ACHN (cell line): Measurements from ENCODE around the gene OR2AE1.

ENCODE experiments used
- DNase-seq: peaks from one replicate; pipeline ENCODE4 v3.0.0-alpha.2; 2015
- in situ Hi-C: cut with HindIII; loops from 2 replicates; pipeline ENCODE4 v1.10.0; 2017; ENCODE audit warnings: low sequenced_read_pairs, low pct_ligation_motif_present, low pct_unique_long_range_greater_than_20kb

The OR2AE1 gene

GRCh38 chr7:99827040-99827778 is 49.6 kb downstream of the OR2AE1 start:
- in situ Hi-C loops: no loop called here
- no peak for DNase-seq
